HepG2 (cell line): ENCODE measurements around the gene KNG1. TPM values are rescaled to one million over a fixed set of nuclear protein-coding genes. Genes with fewer than 3 reads are reported as not detected.

Experiments used
- PAXIP1 ChIP-seq: sonication (generic); formaldehyde crosslinking; conservative IDR thresholded peaks from 2 replicates; pipeline ENCODE4 v1.4.0; 2020; ENCODE audit warnings: mild to moderate bottlenecking, missing genetic modification reagents, moderate library complexity
- POGK ChIP-seq: sonication (generic); formaldehyde crosslinking; conservative IDR thresholded peaks from 2 replicates; pipeline ENCODE4 v1.8.0; 2022; ENCODE audit warnings: mild to moderate bottlenecking, moderate library complexity, missing genetic modification reagents
- SKI ChIP-seq: fragments of 450-650 bp; IDR thresholded peaks from one replicate; pipeline ENCODE4 v1.6.1; 2018; ENCODE audit warnings: mild to moderate bottlenecking; ENCODE audit not compliant: partially characterized antibody
- UBTF ChIP-seq: sonication (generic); formaldehyde crosslinking; IDR thresholded peaks from 2 replicates; pipeline ENCODE4 v1.4.0; 2020; ENCODE audit warnings: mild to moderate bottlenecking, missing genetic modification reagents
- WIZ ChIP-seq: sonication (generic); formaldehyde crosslinking; IDR thresholded peaks from 2 replicates; pipeline ENCODE4 v1.5.1; 2020; ENCODE audit warnings: mild to moderate bottlenecking, missing genetic modification reagents
- ZKSCAN1 ChIP-seq: fragments of 150-350 bp; IDR thresholded peaks from 2 replicates; pipeline ENCODE4 v1.6.1; 2014; ENCODE audit warnings: low read length
- ZKSCAN5 ChIP-seq: sonication (generic); formaldehyde crosslinking; IDR thresholded peaks from 2 replicates; pipeline ENCODE4 v1.5.1; 2020; ENCODE audit warnings: mild to moderate bottlenecking, missing genetic modification reagents
- ZNF337 ChIP-seq: sonication (generic); formaldehyde crosslinking; IDR thresholded peaks from 2 replicates; pipeline ENCODE4 v1.5.1; 2020; ENCODE audit warnings: missing genetic modification reagents, low read depth, mild to moderate bottlenecking, borderline replicate concordance
- ZNF619 ChIP-seq: sonication (generic); formaldehyde crosslinking; IDR thresholded peaks from 2 replicates; pipeline ENCODE4 v1.4.0; 2020; ENCODE audit warnings: mild to moderate bottlenecking, missing genetic modification reagents
- polyA plus RNA-seq, 8 experiments: library from polyadenylated mRNA; depleted of rRNA in 3 of 8; stranded (reverse) in 7 of 8; unstranded in 1 of 8; fragments of >200 nt; fragmentation: Illumina TruSeq in 4 of 8; extraction: Trizol in 4 of 8; gene quantifications; 2 replicates each; pipeline versions ENCODE4 v1.2.1 to v1.2.3, GENCODE V29; 2011 to 2016; ENCODE audit warnings: low read depth in 4 of 8, missing spikeins in 1 of 8, mixed read lengths in 1 of 8; ENCODE audit not compliant: insufficient read depth in 1 of 8
- total RNA-seq, 5 experiments: library from RNA; depleted of rRNA; stranded (reverse); fragments of >200 nt; fragmentation: Illumina TruSeq; extraction: Trizol; gene quantifications; 2 replicates each; pipeline ENCODE4 v1.2.3, GENCODE V29; 2016; ENCODE audit warnings: low read depth in 1 of 5
- TF ChIP-seq, protein P1 (sequence below), 2 experiments: sonication (generic) in 1 of 2; formaldehyde crosslinking in 1 of 2; IDR thresholded peaks; 2 replicates each; pipeline versions ENCODE4 v1.4.0 to v1.6.1; 2016 to 2020; ENCODE audit warnings: borderline replicate concordance in 1 of 2, low read depth in 1 of 2, mild to moderate bottlenecking in 1 of 2, missing genetic modification reagents in 1 of 2

KNG1 gene
- total and polyA plus RNA-seq, 2 of the 13 experiments (the other 11 are each of a cell fraction or from before 2014, with no cell fraction given), result 6.5 to 7.0 TPM

DNA sequence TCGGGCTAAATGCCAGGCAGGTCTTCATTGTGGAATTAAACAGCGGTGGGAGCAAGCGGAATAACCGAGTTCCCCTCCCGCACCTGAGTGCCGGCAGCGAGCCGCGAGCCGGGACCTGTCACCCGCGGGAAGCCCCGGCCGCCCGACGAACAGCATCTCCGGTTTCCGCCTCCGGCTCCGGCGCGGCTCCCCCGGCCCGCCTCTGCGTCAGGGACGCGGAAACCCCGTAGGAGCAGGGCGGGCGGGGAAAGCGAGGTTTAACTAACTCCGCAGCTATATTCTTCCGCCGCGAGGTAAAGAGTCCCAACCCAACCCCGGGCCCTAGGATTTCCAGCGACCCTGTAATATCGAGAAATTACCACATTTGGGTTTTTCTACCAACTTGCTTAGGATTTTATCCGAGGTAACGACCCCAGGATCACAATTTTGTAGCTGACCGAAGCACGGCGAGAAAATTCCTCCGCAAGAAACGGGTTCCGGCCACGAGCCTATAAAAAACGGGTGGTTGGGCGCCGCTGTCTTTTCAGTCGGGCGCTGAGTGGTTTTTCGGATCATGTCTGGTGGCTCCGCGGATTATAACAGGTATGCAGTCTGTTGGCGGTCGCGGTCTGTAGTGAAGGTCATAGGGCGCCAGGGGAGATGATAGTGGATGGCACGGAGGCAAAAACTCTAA is 66.0 kb downstream of the KNG1 start, which contains the start of gene EIF4A2 (continued):
- TF ChIP-seq ZNF619, result 0 out of 2 replicates have a peak, but pooled peaks have one; percentile 41
- no peak for TF ChIP-seq ZKSCAN5
- peak; percentile 22 for TF ChIP-seq SKI
- TF ChIP-seq ZNF337 (CRISPR knock-in tag), result no peak
- no peak; the same call in 1 of the 2 replicates for TF ChIP-seq ZKSCAN1
- TF ChIP-seq POGK (CRISPR knock-in tag), result peak; percentile 79
- TF ChIP-seq UBTF, result peak; percentile 84
- peak; percentile 36; the same call in 1 of the 2 replicates for TF ChIP-seq PAXIP1 (CRISPR knock-in tag)
- TF ChIP-seq, protein P1, sequence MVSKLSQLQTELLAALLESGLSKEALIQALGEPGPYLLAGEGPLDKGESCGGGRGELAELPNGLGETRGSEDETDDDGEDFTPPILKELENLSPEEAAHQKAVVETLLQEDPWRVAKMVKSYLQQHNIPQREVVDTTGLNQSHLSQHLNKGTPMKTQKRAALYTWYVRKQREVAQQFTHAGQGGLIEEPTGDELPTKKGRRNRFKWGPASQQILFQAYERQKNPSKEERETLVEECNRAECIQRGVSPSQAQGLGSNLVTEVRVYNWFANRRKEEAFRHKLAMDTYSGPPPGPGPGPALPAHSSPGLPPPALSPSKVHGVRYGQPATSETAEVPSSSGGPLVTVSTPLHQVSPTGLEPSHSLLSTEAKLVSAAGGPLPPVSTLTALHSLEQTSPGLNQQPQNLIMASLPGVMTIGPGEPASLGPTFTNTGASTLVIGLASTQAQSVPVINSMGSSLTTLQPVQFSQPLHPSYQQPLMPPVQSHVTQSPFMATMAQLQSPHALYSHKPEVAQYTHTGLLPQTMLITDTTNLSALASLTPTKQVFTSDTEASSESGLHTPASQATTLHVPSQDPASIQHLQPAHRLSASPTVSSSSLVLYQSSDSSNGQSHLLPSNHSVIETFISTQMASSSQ (IDR thresholded peaks at IDR 0.05; ENCODE audit: low read depth), result 0 out of 2 replicates have a peak, but pooled peaks have one; percentile 13
- TF ChIP-seq, protein P1 (CRISPR knock-in tag; IDR thresholded peaks at IDR 0.05; ENCODE audit: borderline replicate concordance), result no peak
- peak; percentile 90 for TF ChIP-seq WIZ (CRISPR knock-in tag)
